A673 (cell line): ENCODE measurements around the gene CMTM1. TPM values are rescaled to one million over a fixed set of nuclear protein-coding genes. Genes with fewer than 3 reads are reported as not detected.

Source experiments
- BruUV-seq: library from RNA; stranded (reverse); fragments of 400-500 nt; replicated peaks from 2 replicates; lab custom pipeline; 2021; lab: Mats Ljungman, UMichigan
- CTCF ChIA-PET: fragments of 300-600 bp; sonication (Branson Sonifier 250); formaldehyde crosslinking; loops from one replicate; lab custom pipeline; 2022; ENCODE audit warnings: antibody characterized with exemption; lab: Charles Lee
- POLR2A ChIA-PET: fragments of 300-600 bp; sonication (Branson Sonifier 250); formaldehyde crosslinking; loops from one replicate; lab custom pipeline; 2022; ENCODE audit warnings: antibody characterized with exemption; ENCODE audit not compliant: low non-redundant PET; lab: Charles Lee
- DNase-seq: peaks from one replicate; pipeline ENCODE4 v3.0.0-alpha.2; 2015; ENCODE audit warnings: low spot score
- H3K27ac ChIP-seq: fragments of 200-600 bp; sonication (generic); 2 replicates; pipeline ENCODE4 v1.5.1; 2016; ENCODE audit warnings: mixed run types, low read depth, mild to moderate bottlenecking, mixed read lengths, antibody characterized with exemption, low read length; ENCODE audit not compliant: poor library complexity, severe bottlenecking
- H3K27me3 ChIP-seq: fragments of 200-600 bp; sonication (generic); replicated peaks from 2 replicates; pipeline ENCODE4 v1.6.1; 2017; ENCODE audit warnings: mixed run types, low read depth, mild to moderate bottlenecking, mixed read lengths, antibody characterized with exemption, low read length; ENCODE audit not compliant: insufficient read depth, poor library complexity
- H3K36me3 ChIP-seq: fragments of 200-600 bp; sonication (generic); 2 replicates; pipeline ENCODE4 v1.6.1; 2016; ENCODE audit warnings: mixed run types, mild to moderate bottlenecking, mixed read lengths, antibody characterized with exemption, low read length; ENCODE audit not compliant: insufficient read depth, poor library complexity, severe bottlenecking
- H3K4me1 ChIP-seq: fragments of 200-600 bp; sonication (generic); 2 replicates; pipeline ENCODE4 v1.6.1; 2017; ENCODE audit warnings: mixed run types, mild to moderate bottlenecking, mixed read lengths, antibody characterized with exemption, low read length; ENCODE audit not compliant: insufficient read depth, poor library complexity, severe bottlenecking
- H3K4me3 ChIP-seq: fragments of 200-600 bp; sonication (generic); 2 replicates; pipeline ENCODE4 v1.5.1; 2016; ENCODE audit warnings: low read depth, mixed run types, mild to moderate bottlenecking, mixed read lengths, low read length; ENCODE audit not compliant: poor library complexity, severe bottlenecking
- H3K9me3 ChIP-seq: fragments of 200-600 bp; sonication (generic); 2 replicates; pipeline ENCODE4 v1.6.1; 2016; ENCODE audit warnings: mixed run types, low read depth, mild to moderate bottlenecking, mixed read lengths, antibody characterized with exemption, low read length; ENCODE audit not compliant: poor library complexity, severe bottlenecking
- EZH2 ChIP-seq: fragments of 200-600 bp; sonication (generic); IDR thresholded peaks from 2 replicates; pipeline ENCODE4 v1.6.1; 2017; ENCODE audit warnings: borderline replicate concordance, low read depth, mild to moderate bottlenecking, mixed read lengths, antibody characterized with exemption, low read length; ENCODE audit not compliant: poor library complexity, severe bottlenecking
- intact Hi-C: fragments of 100-400 bp; cut with micrococcal nuclease; formaldehyde crosslinking; loops from one replicate; pipeline ENCODE4 v1.10.0; 2022; ENCODE audit not compliant: unreplicated experiment
- total RNA-seq: library from RNA; stranded (reverse); gene quantifications from 2 replicates; pipeline ENCODE4 v1.2.3, GENCODE V29; 2021
- TF ChIP-seq, protein P1 (sequence below): fragments of 300-800, 200-600 bp; sonication (generic); conservative IDR thresholded peaks from 2 replicates; pipeline ENCODE4 v1.5.1; 2017; ENCODE audit warnings: low read depth, mild to moderate bottlenecking, antibody characterized with exemption, low read length, moderate library complexity, mixed read lengths

Gene CMTM1
- total RNA-seq, 1 experiment from 2014 or later, result 7.1 TPM

DNA sequence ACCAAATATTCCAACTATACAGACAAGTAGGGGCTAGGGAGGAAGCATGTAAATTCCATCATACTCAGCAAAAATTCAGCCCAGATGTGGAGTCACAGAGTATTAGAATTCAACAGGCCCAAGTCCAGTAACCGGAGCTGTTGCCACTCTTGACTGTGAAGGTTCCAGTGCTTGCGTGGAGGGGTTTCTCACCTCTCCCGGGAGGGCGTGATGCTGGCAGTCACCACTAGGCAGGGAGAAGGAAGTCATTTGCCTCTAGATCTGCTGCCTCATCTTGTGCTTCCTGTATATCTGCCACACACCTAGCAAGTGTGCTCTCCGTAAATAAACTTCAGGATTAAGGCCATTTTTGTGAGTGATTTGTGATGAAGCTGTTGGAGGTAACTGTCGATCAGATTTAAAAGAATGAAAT lies 14.9 kb upstream of the CMTM1 start:
- intact Hi-C loops, result no loop called here
- ChIA-PET CTCF (no interaction called here), POLR2A (no interaction called here)
- Histone ChIP-seq H3K4me3 (no peak overlapping the region), H3K36me3 (no peaks in the 10 kb centered on the region), H3K9me3 (no peaks in the 10 kb centered on the region), H3K27me3 (no peaks in the 10 kb centered on the region), H3K4me1 (peaks cover 19% of the 10 kb centered on the region), H3K27ac (no peak overlapping the region)
- BruUV-seq, result no TSS peak
- DNase-seq, result peak; percentile 78
- no peak for TF ChIP-seq EZH2
- TF ChIP-seq, protein P1, sequence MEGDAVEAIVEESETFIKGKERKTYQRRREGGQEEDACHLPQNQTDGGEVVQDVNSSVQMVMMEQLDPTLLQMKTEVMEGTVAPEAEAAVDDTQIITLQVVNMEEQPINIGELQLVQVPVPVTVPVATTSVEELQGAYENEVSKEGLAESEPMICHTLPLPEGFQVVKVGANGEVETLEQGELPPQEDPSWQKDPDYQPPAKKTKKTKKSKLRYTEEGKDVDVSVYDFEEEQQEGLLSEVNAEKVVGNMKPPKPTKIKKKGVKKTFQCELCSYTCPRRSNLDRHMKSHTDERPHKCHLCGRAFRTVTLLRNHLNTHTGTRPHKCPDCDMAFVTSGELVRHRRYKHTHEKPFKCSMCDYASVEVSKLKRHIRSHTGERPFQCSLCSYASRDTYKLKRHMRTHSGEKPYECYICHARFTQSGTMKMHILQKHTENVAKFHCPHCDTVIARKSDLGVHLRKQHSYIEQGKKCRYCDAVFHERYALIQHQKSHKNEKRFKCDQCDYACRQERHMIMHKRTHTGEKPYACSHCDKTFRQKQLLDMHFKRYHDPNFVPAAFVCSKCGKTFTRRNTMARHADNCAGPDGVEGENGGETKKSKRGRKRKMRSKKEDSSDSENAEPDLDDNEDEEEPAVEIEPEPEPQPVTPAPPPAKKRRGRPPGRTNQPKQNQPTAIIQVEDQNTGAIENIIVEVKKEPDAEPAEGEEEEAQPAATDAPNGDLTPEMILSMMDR, result peak; percentile 49

DNA sequence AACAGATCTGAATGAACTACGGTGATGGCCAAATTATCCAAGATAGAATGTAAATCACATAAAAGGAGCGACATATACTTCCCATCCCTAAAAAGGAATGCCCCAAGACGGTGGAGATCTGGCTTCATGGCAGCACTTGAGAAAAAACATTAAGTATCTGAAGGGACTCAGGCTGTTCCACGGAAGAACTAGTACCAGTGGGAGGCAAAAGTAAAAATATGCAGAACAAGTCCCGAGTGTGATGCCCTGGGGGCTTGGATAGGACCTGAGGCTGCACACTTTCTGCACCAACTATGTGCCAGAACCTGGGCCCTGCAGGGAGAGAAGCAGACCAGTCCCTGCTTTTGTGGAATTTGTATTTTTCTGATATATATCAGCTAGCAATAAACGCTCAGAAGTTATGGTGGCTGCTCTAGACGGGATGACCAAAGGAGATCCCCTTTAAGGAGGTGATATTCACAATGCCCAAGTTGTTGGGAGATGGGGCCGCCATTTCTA lies 14.4 kb upstream of the CMTM1 start:
- Histone ChIP-seq H3K4me1 (peaks cover 19% of the 10 kb centered on the region), H3K36me3 (no peaks in the 10 kb centered on the region), H3K4me3 (peak overlapping the region; percentile 42), H3K9me3 (no peaks in the 10 kb centered on the region), H3K27me3 (no peaks in the 10 kb centered on the region), H3K27ac (peak overlapping the region; percentile 76)
- intact Hi-C loops, result no loop called here
- TF ChIP-seq, protein P1, result no peak
- TF ChIP-seq EZH2, result no peak
- no peak for DNase-seq
- POLR2A ChIA-PET, result no interaction called here
- CTCF ChIA-PET, result no interaction called here
- BruUV-seq, result TSS peak; percentile 33

DNA sequence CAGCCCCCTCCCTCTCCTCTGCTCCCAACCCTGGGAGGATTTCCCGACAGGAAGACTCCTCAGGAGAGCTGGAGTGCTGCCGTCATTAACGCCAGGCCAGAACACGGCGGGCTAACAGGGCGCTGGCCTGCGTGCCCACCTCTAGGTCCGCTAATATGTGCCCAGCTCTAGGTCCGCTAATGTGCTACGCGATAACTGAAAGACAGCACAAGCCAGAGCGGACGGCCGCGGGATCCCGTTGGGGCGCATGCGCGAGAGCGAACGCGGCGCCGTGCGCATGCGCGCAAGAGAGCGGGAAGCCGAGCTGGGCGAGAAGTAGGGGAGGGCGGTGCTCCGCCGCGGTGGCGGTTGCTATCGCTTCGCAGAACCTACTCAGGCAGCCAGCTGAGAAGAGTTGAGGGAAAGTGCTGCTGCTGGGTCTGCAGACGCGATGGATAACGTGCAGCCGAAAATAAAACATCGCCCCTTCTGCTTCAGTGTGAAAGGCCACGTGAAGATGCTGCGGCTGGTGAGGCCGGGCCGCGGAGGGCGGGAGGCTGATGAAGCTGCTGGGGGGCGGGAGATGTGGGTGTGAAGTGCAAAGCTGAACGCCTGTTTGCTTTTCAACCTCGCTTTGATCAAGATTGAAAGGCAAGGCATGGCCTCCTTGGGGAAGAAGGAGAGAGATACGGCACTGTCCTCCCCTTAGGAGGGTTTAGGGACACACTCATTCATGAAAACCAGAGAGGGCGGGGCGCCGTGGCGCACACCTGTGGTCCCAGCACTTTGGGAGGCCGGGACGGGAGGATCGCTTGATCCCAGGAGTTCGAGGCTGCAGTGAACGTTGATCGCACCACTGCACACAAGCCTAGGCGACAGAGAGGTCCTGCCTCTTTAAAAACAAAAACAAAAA lies 13.7 kb upstream of the CMTM1 start, which contains the start of gene CKLF:
TSS of gene CKLF (plus strand) at position 291 of the 892 bp plus-strand sequence. CDS start at position 431, 140 bp downstream.
- Histone ChIP-seq H3K27ac (peak within 1 kb of the TSS; percentile 76), H3K4me3 (peak within 1 kb of the TSS; percentile 42), H3K36me3 (no peaks in the 10 kb centered on the region), H3K27me3 (no peaks in the 10 kb centered on the region), H3K4me1 (peaks cover 19% of the 10 kb centered on the region), H3K9me3 (no peaks in the 10 kb centered on the region)
- DNase-seq, result peak; percentile 91
- TF ChIP-seq, protein P1, result no peak
- TF ChIP-seq EZH2, result no peak
- TSS peak; percentile 36 for BruUV-seq
- intact Hi-C loops, result no loop called here
- CTCF ChIA-PET, result no interaction called here
- POLR2A ChIA-PET, result no interaction called here
